ENCODE results near the gene MAPK13. TPM values are rescaled to one million over a fixed set of nuclear protein-coding genes. Genes with fewer than 3 reads are reported as not detected.

The MAPK13 gene
- polyA plus RNA-seq, 1 donor from 2014 or later: 1.8 TPM

- no peak overlapping the region for H3K27ac ChIP-seq (ENCODE audit: low read length)
- H3K9me3 ChIP-seq (ENCODE audit: low read length): no peaks in the 10 kb centered on the region
- H3K79me2 ChIP-seq (replicated peaks; ENCODE audit: insufficient read depth, low read length): no peaks in the 10 kb centered on the region
- no peak overlapping the region for H3K4me2 ChIP-seq (ENCODE audit: low read length)
- TF ChIP-seq SMC3 (conservative IDR thresholded peaks at IDR 0.05; ENCODE audit: poor library complexity) (no peak), TAF1 (IDR thresholded peaks at IDR 0.05; ENCODE audit: low read depth) (no peak), EP300 (conservative IDR thresholded peaks at IDR 0.05; ENCODE audit: poor library complexity, severe bottlenecking) (no peak), CTCF (IDR thresholded peaks at IDR 0.05; ENCODE audit: poor library complexity, severe bottlenecking) (no peak), RAD21 (conservative IDR thresholded peaks at IDR 0.05) (no peak), POLR2AphosphoS5 (IDR thresholded peaks at IDR 0.05) (no peak), REST (IDR thresholded peaks at IDR 0.05; ENCODE audit: borderline replicate concordance) (no peak), MXI1 (conservative IDR thresholded peaks at IDR 0.05; ENCODE audit: poor library complexity, severe bottlenecking) (no peak), EZH2 (IDR thresholded peaks at IDR 0.05; ENCODE audit: borderline replicate concordance, insufficient read depth, low read length, poor library complexity, severe bottlenecking) (no peak)
- H4K20me1 ChIP-seq (ENCODE audit: insufficient read depth): no peaks in the 10 kb centered on the region
- H3K36me3 ChIP-seq (ENCODE audit: insufficient read depth, low read length): peaks cover 5% of the 10 kb centered on the region
- H2AFZ ChIP-seq (ENCODE audit: low read depth, low read length): no peak overlapping the region
- no peak overlapping the region for H3K4me3 ChIP-seq (ENCODE audit: low read length)
- no peaks in the 10 kb centered on the region for H3F3A ChIP-seq (ENCODE audit: insufficient read depth, low read length, poor library complexity, severe bottlenecking)
- no peaks in the 10 kb centered on the region for H3K27me3 ChIP-seq (ENCODE audit: insufficient read depth, low read depth, low read length)
- H3K9me2 ChIP-seq (ENCODE audit: insufficient read depth, low read length): no peaks in the 10 kb centered on the region
- H3K9ac ChIP-seq (ENCODE audit: low read length): no peak overlapping the region
These were observed 25.5 kb upstream of the MAPK13 start for GRCh38 chr6:36104836-36105235.

- Histone ChIP-seq H3K36me3 (ENCODE audit: insufficient read depth, low read length) (peaks cover 5% of the 10 kb centered on the region), H2AFZ (ENCODE audit: low read depth, low read length) (no peak overlapping the region), H3K79me2 (replicated peaks; ENCODE audit: insufficient read depth, low read length) (no peaks in the 10 kb centered on the region), H3K27ac (ENCODE audit: low read length) (no peak overlapping the region), H3K4me2 (ENCODE audit: low read length) (no peak overlapping the region), H3K4me3 (ENCODE audit: low read length) (no peak overlapping the region), H4K20me1 (ENCODE audit: insufficient read depth) (no peaks in the 10 kb centered on the region), H3K9ac (ENCODE audit: low read length) (no peak overlapping the region), H3K9me2 (ENCODE audit: insufficient read depth, low read length) (no peaks in the 10 kb centered on the region), H3F3A (ENCODE audit: insufficient read depth, low read length, poor library complexity, severe bottlenecking) (no peaks in the 10 kb centered on the region), H3K27me3 (ENCODE audit: insufficient read depth, low read depth, low read length) (no peaks in the 10 kb centered on the region), H3K9me3 (ENCODE audit: low read length) (no peaks in the 10 kb centered on the region)
- TF ChIP-seq EZH2 (IDR thresholded peaks at IDR 0.05; ENCODE audit: borderline replicate concordance, insufficient read depth, low read length, poor library complexity, severe bottlenecking): no peak
- no peak for TF ChIP-seq MXI1 (conservative IDR thresholded peaks at IDR 0.05; ENCODE audit: poor library complexity, severe bottlenecking)
- no peak for TF ChIP-seq POLR2AphosphoS5 (IDR thresholded peaks at IDR 0.05)
- TF ChIP-seq SMC3 (conservative IDR thresholded peaks at IDR 0.05; ENCODE audit: poor library complexity): no peak
- no peak for TF ChIP-seq TAF1 (IDR thresholded peaks at IDR 0.05; ENCODE audit: low read depth)
- TF ChIP-seq REST (IDR thresholded peaks at IDR 0.05; ENCODE audit: borderline replicate concordance): no peak
- no peak for TF ChIP-seq RAD21 (conservative IDR thresholded peaks at IDR 0.05)
- no peak for TF ChIP-seq EP300 (conservative IDR thresholded peaks at IDR 0.05; ENCODE audit: poor library complexity, severe bottlenecking)
These were observed 21.2 kb upstream of the MAPK13 start for GRCh38 chr6:36109092-36109491.
